HG03469 (cell line): ENCODE data around the gene SLC19A3.
A peak's percentile ranks its signal among the peaks of the same experiment; 100 is the strongest.
"Not testable (repeated sequence)": the region's sequence is repeated elsewhere in the genome, so short reads cannot be mapped to it uniquely, and the experiment has no call there.

ENCODE experiments used
- ATAC-seq: cut with Tn5 transposase; IDR thresholded peaks from one replicate; pipeline ENCODE4 v1.9.1; 2021; ENCODE audit warnings: mild to moderate bottlenecking, moderate library complexity, moderate number of reproducible peaks; ENCODE audit not compliant: unreplicated experiment

The SLC19A3 gene

DNA sequence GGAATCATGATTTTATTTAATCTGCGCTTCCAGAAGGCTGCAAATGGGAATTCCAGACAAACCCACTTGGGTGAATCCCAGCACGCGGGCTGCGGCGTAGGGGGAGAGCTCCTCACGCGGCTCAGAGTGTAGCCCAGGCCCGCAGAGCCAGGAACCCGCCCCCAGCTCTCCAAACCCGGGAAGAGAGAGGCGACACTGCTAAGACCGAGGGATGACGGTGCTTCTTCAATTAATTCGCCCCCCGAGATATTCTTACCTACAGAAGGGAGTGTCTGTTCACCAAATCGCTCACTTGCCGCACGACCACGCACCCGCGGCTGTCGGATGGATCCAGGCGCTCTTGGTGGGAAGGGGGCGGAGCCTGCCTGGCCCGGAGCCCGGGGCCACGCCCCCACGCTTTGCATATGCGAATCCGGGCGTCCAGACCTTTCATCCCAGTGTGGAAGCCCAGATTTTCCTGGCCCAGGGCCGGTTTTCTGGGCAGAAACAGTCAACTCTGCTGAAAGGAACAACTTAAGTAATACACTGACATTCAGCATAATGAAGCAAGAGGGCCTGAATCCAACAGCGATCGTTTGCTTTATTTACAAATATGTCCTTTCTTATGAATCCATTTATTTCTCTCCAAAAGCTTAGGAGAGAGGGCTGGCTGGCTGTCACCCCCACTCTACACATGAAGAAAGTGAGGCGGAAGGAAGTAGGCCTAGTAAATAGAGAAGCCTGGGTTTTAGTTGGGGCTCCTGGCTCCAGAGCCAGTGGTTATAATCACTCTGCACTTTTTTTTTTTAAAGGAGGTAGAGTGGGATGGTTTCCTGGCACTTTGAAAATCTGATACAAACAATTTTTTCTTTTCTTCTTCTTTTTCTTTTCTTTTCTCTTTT, at the start of gene SLC19A3:
SLC19A3 (minus strand) TSS at position 342 of the 881 bp plus-strand sequence. CDS start 15,710 bp downstream, outside the sequence.
- no peak for ATAC-seq

DNA sequence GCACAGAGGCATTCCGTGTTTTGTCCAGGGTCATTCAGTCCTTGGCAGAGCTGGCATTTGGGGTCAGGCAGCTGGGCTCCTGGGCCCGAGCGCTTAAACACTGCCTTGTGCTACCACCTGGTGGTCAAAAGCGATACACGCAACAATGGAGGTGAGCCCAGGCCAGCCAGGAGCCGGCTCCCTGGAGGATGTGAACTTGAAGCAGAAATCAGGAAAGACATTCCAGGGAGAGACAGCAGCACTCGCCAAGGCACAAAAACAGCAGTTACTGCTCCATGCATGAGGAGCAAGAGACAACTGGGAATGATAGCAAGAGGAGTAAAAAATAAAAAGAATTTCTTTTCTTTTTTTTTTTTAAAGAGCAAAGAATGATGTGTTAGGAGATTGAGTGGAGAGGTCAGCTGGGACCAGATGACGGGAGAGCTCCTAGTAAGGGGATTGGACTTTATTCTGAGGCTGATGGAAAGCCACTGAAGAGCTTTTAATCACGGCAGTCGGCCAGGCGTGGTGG, 48.6 kb upstream of the SLC19A3 start:
- peak; percentile 98 for ATAC-seq

DNA sequence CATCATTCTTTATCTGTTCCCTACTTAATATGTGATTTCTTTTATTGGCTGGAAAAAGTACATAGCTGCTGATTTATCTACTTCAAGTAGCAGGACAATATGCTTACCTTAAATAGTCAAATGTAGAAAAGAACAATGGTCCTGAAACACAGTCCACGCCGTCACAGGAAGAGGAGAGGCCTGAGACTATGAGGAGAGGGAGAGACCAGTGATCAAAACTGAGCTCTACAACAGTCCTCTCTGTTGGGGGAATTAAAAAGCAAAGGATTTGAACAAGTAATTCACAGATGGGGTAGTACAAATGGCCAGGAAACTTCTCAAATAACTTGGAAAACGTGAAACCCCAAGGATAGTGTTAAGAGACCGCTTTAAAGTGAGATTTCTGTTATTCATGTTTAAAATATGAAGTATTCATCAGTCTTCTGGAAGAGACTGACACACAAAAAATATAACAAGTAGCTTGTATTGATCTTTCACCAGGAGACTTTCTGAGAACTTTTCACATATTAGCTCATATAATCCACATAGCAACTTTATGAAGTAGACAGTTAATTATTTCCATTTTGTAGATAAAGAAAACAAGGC, 48.1 kb upstream of the SLC19A3 start:
- ATAC-seq, result no peak

DNA sequence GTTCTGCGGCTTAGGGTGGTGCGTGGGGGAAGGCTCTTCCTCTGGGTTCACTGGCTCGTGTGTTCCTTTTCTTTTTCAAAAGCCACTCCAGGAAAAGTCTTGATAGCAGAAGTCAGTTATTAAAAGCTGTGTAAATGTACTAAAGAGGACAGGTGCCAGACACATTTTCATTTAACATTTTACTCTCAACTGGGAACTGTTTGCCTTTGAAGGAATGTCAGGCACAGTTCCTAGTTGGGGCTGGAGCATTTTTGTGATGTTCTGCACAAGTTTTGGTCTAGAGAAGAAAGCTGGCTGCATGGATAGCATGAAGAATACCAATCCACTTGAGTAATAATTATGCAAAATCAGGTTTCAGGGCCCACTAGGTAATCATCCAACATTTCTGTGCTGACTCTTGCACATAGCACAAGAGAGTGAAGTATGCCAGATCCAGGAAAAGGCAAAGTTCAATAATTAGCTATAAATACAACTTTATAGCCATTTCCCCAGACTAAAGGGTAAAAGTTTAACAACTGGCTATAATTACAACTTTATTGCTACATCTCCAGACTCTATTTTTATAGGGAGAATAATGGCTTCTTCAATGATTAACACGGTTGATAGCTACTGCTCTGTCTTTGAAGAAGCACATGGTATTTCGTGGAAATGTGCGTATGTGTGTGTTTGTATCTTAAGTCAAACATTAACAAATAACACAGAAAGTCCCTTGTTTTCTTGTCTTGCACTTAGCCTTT, 44.1 kb upstream of the SLC19A3 start:
- ATAC-seq, result no peak

DNA sequence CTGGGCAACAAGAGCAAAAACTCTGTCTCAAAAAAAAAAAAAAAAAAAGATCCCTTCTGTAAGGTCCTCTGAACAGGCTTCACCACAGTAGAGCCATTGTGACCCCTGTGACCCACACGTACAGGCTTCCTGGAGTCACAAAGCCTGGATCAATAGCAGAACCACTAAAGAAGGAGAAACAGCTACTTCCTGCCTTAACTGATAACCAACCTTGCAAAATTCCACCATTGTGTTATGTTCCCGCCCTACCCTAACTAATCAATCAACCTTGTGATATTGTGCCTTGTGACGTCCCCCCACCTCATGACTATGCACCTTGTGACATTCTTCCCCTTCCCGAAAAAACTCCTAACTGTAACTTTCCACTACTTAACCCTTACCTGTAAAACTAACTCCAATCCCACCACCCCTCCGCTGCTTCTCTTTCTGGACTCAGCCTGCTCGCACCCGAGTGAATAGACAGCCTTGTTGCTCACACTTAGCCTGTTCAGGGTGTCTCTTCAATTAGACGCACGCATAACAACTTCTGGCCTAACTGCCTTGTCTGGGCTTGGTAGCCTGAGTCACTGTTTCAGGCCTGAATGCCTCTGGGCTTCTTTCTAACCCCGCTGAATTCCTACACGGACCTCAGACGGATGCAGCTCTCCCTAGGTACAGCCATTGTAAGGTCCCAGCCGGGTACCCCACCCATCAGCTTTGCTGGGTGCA, 41.7 kb upstream of the SLC19A3 start:
- ATAC-seq, result no peak

DNA sequence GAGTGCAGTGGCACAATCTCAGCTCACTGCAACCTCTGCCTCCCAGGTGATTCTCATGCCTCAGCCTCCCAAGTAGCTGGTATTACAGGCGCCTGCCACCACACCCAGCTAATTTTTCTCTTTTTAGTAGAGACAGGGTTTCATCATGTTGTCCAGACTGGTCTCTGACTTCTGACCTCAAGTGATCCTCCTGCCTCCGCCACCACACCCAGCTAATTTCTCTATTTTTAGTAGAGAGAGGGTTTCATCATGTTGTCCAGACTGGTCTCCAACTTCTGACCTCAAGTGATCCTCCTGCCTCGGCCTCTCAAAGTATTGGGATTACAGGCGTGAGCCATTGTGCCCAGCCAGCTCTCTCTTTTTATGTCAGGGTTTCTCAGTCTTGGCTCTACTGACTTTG, 38.4 kb upstream of the SLC19A3 start:
- ATAC-seq, result not testable (repeated sequence)

DNA sequence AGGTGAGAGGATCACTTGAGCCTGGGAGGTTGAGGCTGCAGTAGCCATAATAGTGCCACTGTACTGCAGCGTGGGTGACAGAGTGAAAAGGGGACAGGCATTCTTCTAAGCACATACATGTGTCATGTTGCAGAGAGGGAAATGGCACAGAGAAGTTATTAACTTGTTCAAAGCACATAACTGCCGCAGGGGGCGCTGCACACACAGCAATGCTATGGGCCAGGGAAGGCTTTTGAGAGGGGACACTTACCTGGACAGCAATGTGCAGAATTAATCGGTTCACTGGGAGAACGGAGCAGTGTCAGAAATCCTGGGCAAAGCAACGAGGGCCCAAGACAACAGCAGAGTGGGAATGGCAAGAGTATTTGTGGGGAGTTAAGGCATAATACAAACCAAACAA, 30.3 kb upstream of the SLC19A3 start:
- ATAC-seq, result no peak

DNA sequence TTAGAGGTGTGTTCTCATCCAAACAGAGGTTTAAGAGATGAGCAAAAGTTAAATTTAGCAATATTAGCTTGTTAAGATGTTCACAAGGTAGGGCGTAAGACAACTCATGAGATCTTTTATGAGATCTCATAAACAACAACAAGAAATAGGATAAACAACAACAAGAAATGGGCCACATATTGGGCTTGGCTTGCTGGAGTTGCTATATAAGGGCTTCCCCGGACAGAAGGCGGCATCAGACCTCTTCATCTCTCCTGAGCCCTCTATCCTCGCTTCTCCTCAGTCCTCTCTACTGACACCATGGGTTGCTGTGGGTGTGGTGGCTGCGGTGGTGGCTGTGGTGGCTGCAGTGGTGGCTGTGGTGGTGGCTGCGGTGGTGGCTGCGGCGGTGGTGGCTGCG, 27.8 kb upstream of the SLC19A3 start, which contains the start of gene SCYGR8:
SCYGR8 (plus strand) TSS at position 301 of the 400 bp plus-strand sequence; CDS start at position 301, 0 bp downstream.
- no peak for ATAC-seq

DNA sequence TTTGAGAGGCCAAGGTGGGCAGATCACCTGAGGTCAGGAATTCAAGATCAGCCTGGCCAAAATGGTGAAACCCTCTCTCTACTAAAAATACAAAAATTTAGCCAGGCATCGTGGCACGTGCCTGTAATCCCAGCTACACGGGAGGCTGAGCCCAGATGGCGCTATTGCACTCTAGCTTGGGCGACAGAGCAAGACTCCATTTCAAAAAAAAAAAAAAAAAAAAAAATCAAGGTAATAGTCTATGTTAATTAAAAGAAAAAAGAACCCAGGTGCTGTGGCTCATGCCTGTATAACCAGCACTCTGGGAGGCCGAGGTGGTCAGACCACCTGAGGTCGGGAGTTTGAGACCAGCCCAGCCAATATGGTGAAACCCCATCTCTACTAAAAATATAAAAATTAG, 22.9 kb upstream of the SLC19A3 start:
- ATAC-seq, result not testable (repeated sequence)

DNA sequence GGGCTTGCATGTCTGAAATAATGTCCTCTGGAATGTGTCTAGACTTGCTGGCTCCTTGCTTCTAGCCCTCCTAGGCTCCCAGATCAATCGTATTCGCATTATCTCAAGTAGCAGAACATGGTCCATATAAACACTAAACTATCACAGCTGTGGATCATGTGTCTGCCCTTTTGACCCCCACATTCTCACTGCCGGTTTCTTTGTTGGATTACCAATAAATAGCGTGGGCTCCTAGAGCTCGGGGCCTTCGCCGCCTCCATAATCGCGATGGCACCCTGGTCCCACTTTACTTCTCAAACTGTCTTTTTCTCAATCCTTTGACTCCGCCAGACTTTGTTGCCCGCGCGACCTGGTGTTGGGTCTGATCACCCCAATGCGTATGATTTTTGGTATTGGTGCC, 21.5 kb upstream of the SLC19A3 start:
- ATAC-seq, result no peak

DNA sequence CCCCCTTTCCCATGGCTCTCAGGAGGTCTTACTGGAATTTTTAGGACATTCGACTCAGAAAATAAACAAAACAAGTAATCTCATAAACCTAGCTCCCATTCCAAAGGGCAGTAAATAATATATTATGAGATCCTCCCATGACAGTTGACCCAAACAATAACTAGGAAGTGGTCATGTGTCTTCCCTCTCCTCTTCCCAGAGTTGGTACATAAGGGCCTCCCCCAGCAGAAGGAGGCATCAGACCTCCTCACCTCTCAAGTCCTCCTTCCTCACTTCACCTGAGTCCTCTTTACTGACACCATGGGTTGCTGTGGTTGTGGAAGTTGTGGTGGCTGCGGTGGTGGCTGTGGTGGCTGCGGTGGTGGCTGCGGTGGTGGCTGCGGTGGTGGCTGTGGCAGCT, 10.2 kb upstream of the SLC19A3 start, which contains the start of gene SCYGR7:
SCYGR7 (plus strand) TSS at position 301 of the 400 bp plus-strand sequence; CDS start at position 301, 0 bp downstream.
- no peak for ATAC-seq

DNA sequence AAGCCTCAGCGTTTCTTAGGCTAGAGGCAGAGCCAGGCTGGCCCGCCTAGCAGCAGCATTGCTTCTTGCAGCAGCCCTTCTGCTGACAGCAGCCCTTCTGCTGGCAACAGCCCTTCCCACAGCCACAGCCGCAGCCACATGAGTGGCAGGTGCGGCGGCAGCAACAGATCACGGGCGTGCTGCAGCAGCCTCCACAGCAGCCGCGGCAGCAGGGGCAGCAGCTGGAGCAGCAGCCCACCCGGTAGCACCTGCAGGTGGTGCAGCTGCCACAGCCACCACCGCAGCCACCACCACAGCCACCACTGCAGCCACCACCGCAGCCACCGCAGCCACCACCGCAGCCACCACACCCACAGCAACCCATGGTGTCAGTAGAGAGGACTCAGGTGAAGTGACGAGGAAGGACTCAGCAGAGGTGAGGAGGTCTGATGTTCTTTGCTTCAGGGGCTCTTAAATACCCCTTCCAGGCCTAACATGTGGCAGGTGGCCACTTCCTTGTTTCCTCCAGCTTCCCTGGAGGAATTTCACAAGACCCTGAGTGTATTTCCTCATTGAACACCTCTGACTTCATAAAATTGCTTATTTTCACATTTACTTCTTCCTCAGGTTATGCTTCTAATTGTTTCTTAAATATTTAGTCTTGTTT, 6.7 kb upstream of the SLC19A3 start, which contains the start of gene SCYGR6:
SCYGR6 (minus strand) TSS at position 364 of the 646 bp plus-strand sequence; CDS start at position 364, 0 bp downstream.
- no peak for ATAC-seq

DNA sequence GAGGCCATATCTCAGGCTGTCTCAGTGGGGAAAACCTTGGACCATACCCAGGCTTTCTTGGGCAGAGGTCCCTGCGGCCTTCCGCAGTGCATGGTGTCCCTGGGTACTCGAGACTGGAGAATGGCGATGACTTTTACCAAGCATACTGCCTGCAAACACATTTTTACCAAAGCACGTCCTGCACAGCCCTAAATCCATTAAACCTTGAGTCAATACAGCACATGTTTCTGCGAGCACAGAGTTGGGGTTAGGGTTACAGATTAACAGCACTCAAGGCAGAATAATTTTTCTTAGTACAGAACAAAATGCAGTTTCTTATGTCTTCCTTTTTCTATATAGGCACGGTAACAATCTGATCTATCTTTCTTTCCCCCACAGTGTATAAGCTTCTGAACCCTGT, 5.0 kb upstream of the SLC19A3 start:
- ATAC-seq, result not testable (repeated sequence)

DNA sequence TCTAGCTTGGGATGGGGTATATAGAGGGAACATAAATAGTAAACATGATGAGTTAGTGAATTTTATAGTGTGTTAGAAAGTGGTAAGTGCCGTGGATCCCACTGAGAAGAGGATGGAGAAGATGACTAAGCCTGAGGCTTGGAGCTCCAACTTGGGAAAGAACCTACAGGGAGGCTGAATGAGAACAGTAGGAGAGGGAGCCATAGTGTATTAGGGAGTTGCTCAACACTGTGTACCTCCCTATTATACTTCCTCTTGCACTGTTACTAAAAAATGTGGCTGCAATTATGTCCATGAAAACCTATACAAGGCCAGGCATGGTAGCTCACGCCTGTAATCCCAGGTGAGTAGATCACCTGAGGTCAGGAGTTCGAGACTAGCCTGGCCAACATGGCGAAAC, 2.9 kb upstream of the SLC19A3 start:
- ATAC-seq, result no peak

DNA sequence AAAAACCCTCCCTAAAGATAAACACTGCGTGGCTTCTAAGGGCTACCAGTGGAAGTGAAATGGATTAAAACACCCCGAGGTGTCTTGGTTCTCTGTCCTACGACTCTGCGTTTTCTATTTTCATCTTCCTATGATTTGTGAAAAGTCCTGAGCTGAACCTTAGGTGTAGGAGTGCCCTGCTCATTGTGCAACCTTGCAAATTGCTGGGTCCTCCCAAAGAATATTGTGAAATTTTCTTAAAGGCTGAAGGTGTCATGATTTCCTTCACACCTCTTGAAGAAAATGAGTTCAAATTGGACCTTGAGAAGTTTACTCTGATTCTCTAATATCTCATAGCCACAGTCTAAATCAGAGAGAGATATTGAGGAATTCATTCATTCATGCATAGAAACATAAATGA, 1.8 kb upstream of the SLC19A3 start:
- no peak for ATAC-seq

DNA sequence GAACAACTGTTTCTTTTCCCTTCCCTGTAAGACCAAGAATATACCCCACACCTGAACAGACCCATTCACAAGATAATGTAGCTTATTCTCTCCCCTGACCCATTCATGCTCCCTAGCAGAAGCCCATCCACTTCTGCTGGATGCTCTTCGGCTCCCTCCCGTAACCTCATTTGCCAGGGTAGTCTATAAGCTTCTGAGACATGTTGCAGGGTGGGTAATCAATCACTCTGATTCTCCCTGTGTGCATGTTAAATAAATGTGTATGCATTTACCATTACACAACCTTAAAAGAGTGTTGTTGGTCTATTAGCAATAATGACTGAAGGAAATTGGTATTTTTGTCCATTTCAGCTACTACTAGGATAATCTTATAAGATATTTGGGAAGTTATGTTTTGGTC, 1.3 kb downstream of the SLC19A3 start:
- no peak for ATAC-seq

DNA sequence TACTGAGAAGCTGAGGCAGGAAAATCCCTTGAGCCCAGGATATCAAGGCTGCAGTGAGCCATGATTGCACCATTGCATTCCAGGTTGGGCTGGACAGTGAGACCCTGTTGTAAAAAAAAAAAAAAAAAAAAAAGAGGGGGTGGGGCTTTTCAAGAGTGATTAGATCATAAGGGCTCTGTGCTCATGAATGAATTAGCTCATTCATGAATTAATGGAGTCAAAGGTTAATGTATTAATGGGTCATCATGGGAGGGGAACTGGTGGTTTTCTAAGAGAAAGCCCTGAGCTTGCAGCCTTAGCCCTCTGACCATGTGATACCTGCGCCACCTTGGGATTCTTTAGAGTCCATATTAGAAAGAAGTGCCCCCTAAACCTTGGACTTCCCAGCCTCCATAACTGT, 4.5 kb downstream of the SLC19A3 start:
- no peak for ATAC-seq

DNA sequence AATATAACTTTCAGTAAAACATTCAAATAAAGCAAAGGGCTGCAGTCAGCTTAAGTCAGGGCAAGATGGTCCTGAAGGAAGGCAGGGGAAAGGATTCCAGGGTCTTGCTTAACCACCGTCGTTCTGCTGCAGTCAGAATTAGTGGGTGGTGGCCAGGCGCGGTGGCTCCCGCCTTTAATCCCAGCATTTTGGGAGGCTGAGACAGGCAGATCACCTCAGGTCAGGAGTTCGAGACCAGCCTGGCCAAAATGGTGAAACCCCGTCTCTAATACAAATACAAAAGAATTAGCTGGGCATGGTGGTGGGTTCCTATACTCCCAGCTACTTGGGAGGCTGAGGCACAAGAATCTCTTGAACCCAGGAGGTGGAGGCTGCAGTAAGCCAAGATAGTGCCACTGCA, 6.8 kb downstream of the SLC19A3 start:
- ATAC-seq, result no peak

DNA sequence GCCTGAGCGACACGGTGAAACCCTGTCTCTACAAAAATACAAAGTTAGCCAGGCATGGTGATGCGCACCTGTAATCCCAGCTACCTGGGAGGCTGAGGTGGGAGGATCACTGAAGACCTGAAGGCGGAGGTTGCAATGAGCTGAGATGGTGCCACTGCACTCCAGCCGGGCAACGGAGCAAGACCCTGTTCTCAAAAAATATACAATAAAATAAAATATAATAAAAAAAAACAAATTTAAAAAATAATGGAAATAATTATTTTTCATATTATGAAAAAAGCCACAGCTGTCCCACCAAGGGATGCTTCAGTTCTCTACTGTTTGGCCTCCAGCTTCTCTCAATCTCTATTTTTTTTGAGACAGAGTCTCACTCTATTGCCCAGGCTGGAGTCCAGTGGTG, 10.4 kb downstream of the SLC19A3 start:
- no peak for ATAC-seq

DNA sequence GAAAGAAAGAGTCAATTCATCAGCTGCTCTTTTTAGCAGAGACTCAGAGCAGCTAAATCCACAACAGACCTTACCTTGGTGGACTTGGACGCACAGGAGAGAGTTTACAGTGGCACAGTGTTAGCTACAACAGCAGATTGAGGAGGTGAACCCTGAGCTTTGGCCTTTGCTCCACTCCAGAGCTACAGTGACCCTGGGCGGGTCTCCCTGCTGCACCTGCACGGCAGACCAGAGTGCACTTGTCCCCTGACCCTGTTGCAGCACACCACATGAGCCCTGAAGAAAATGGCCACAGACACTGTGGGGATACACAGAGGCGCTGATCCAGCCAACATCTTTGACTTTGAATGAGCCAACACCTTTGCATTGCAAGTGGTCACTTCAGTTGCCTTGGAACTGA, 11.0 kb downstream of the SLC19A3 start:
- no peak for ATAC-seq
